HCT116 (cell line): Measurements from ENCODE around the gene MAP4K2. TPM values are rescaled to one million over a fixed set of nuclear protein-coding genes. Genes with fewer than 3 reads are reported as not detected.

Experiments used
- ATAC-seq: fragments of 200-7000 bp; cut with Tn5 transposase; 2 replicates; pipeline ENCODE4 v1.9.1; 2020; ENCODE audit warnings: mild to moderate bottlenecking, moderate library complexity
- BruUV-seq: library from RNA; stranded (reverse); fragments of 400-500 nt; replicated peaks from 2 replicates; lab custom pipeline; 2021; lab: Mats Ljungman, UMichigan
- CTCF ChIA-PET: fragments of 300-600 bp; sonication (Branson Sonifier 250); formaldehyde crosslinking; loops from one replicate; lab custom pipeline; 2021; ENCODE audit warnings: antibody characterized with exemption; lab: Charles Lee
- POLR2A ChIA-PET: fragments of 300-600, 350-600 bp; sonication (Branson Sonifier 250); formaldehyde crosslinking; loops from one replicate; lab custom pipeline; 2021; ENCODE audit warnings: antibody characterized with exemption; lab: Charles Lee
- RAD21 ChIA-PET, 2 experiments: fragments of 300-600 bp; sonication (Branson Sonifier 250); formaldehyde crosslinking; loops; one replicate each; lab custom pipeline; 2023; ENCODE audit warnings: low total read pairs in 2 of 2; ENCODE audit not compliant: uncharacterized antibody in 2 of 2, unreplicated experiment in 2 of 2, low non-redundant PET in 1 of 2; lab: Charles Lee
- DNase-seq: peaks from one replicate; pipeline ENCODE4 v3.0.0-alpha.2; 2010; ENCODE audit warnings: low read depth, low spot score
- H2AFZ ChIP-seq: fragments of 200-600 bp; shearing (Covaris generic), sonication (generic); 2 replicates; pipeline ENCODE4 v1.6.1; 2017; ENCODE audit warnings: low read depth, mixed run types, mixed read lengths, antibody characterized with exemption, low read length; ENCODE audit not compliant: poor library complexity, severe bottlenecking
- H3K27ac ChIP-seq: 2 replicates; pipeline ENCODE4 v1.5.1; 2012; ENCODE audit warnings: low read depth, low read length
- H3K27me3 ChIP-seq: fragments of 200-600 bp; sonication (generic); 2 replicates; pipeline ENCODE4 v1.6.1; 2016; ENCODE audit warnings: mixed run types, low read length, mixed read lengths; ENCODE audit not compliant: insufficient read depth
- H3K36me3 ChIP-seq, 2 experiments: fragments of 200-500 bp in 1 of 2; fragments of 200-600 bp in 1 of 2; sonication (Bioruptor generic) in 1 of 2; sonication (generic) in 1 of 2; 2 replicates each; pipeline versions ENCODE4 v1.5.1 to v1.6.1; 2014 to 2016; ENCODE audit warnings: low read length in 2 of 2, inconsistent platforms in 1 of 2, mixed read lengths in 1 of 2, mixed run types in 1 of 2; ENCODE audit not compliant: insufficient read depth in 2 of 2, control insufficient read depth in 1 of 2
- H3K4me1 ChIP-seq, 2 experiments: fragments of 200-600 bp in 1 of 2; sonication (generic) in 1 of 2; 2 replicates each; pipeline versions ENCODE4 v1.5.1 to v1.6.1; 2012 to 2017; ENCODE audit warnings: low read length in 2 of 2, inconsistent platforms in 1 of 2, mild to moderate bottlenecking in 1 of 2, mixed read lengths in 1 of 2, mixed run types in 1 of 2, moderate library complexity in 1 of 2; ENCODE audit not compliant: insufficient read depth in 2 of 2, control insufficient read depth in 1 of 2
- H3K4me2 ChIP-seq: fragments of 200-600 bp; sonication (generic); 2 replicates; pipeline ENCODE4 v1.6.1; 2017; ENCODE audit warnings: mixed run types, low read length, mixed read lengths
- H3K4me3 ChIP-seq, 2 experiments: fragments of 200-600 bp in 1 of 2; sonication (generic) in 1 of 2; replicated peaks in 1 of 2; 2 replicates each; pipeline ENCODE4 v1.5.1; 2011 to 2016; ENCODE audit warnings: low read length in 2 of 2, control low read depth in 1 of 2, low read depth in 1 of 2, mild to moderate bottlenecking in 1 of 2, mixed read lengths in 1 of 2, mixed run types in 1 of 2
- H3K79me2 ChIP-seq: fragments of 200-600 bp; sonication (generic); 2 replicates; pipeline ENCODE4 v1.6.1; 2017; ENCODE audit warnings: mild to moderate bottlenecking, mixed run types, low read length, moderate library complexity, mixed read lengths; ENCODE audit not compliant: insufficient read depth
- H3K9ac ChIP-seq: fragments of 200-600 bp; sonication (generic); 2 replicates; pipeline ENCODE4 v1.6.1; 2016; ENCODE audit warnings: low read length, mixed read lengths
- H3K9me2 ChIP-seq: fragments of 200-600 bp; sonication (generic), shearing (Covaris generic); 2 replicates; pipeline ENCODE4 v1.6.1; 2017; ENCODE audit warnings: mixed run types, mild to moderate bottlenecking, moderate library complexity; ENCODE audit not compliant: insufficient read depth
- H3K9me3 ChIP-seq, 2 experiments: fragments of 200-500 bp in 1 of 2; fragments of 200-600 bp in 1 of 2; sonication (Bioruptor generic) in 1 of 2; sonication (generic) in 1 of 2; 2 replicates each; pipeline ENCODE4 v1.6.1; 2014 to 2017; ENCODE audit warnings: low read length in 2 of 2, mixed read lengths in 2 of 2, inconsistent platforms in 1 of 2, low read depth in 1 of 2, mild to moderate bottlenecking in 1 of 2, mixed run types in 1 of 2, moderate library complexity in 1 of 2; ENCODE audit not compliant: control insufficient read depth in 1 of 2, insufficient read depth in 1 of 2
- H4K20me1 ChIP-seq: fragments of 200-600 bp; sonication (generic), shearing (Covaris generic); 2 replicates; pipeline ENCODE4 v1.6.1; 2017; ENCODE audit warnings: mixed run types, mild to moderate bottlenecking, moderate library complexity; ENCODE audit not compliant: insufficient read depth
- CBX3 ChIP-seq: IDR thresholded peaks from 2 replicates; pipeline ENCODE4 v1.6.1; 2012; ENCODE audit warnings: low read depth
- ELF1 ChIP-seq: IDR thresholded peaks from 2 replicates; pipeline ENCODE4 v1.6.1; 2012; ENCODE audit warnings: low read depth, borderline replicate concordance
- SRF ChIP-seq: IDR thresholded peaks from 2 replicates; pipeline ENCODE4 v1.6.1; 2012; ENCODE audit warnings: low read depth
- YY1 ChIP-seq: IDR thresholded peaks from 2 replicates; pipeline ENCODE4 v1.6.1; 2011; ENCODE audit warnings: low read length, low read depth, moderate library complexity, mild to moderate bottlenecking; ENCODE audit not compliant: insufficient replicate concordance; ENCODE audit errors: extremely low read depth
- ZNF274 ChIP-seq: fragments of 200-500 bp; sonication (Bioruptor generic); IDR thresholded peaks from 2 replicates; pipeline ENCODE4 v1.6.1; 2014; ENCODE audit warnings: mild to moderate bottlenecking, low read depth, low read length, inconsistent platforms
- intact Hi-C: fragments of 100-400 bp; cut with micrococcal nuclease; formaldehyde crosslinking; loops from 2 replicates; pipeline ENCODE4 v1.10.0; 2022
- total RNA-seq: library from RNA; stranded (reverse); gene quantifications from one replicate; pipeline ENCODE4 v1.2.1, GENCODE V29; 2021; ENCODE audit not compliant: unreplicated experiment
- TF ChIP-seq, protein P1 (sequence below): IDR thresholded peaks from 2 replicates; pipeline ENCODE4 v1.6.1; 2012
- TF ChIP-seq, protein P2 (sequence below), 3 experiments: fragments of 200-600 bp in 1 of 3; sonication (generic) in 1 of 3; IDR thresholded peaks in 2 of 3; conservative IDR thresholded peaks in 1 of 3; 2 replicates each; pipeline ENCODE4 v1.5.1; 2012 to 2017; ENCODE audit warnings: low read depth in 2 of 3, low read length in 2 of 3, antibody characterized with exemption in 1 of 3, borderline replicate concordance in 1 of 3, control low read depth in 1 of 3, mild to moderate bottlenecking in 1 of 3, mixed read lengths in 1 of 3, mixed run types in 1 of 3, moderate library complexity in 1 of 3; ENCODE audit not compliant: insufficient read depth in 1 of 3
- TF ChIP-seq, protein P3 (sequence below): IDR thresholded peaks from 2 replicates; pipeline ENCODE4 v1.6.1; 2012; ENCODE audit warnings: low read depth
- TF ChIP-seq, protein P4 (sequence below): IDR thresholded peaks from 2 replicates; pipeline ENCODE4 v1.6.1; 2011; ENCODE audit warnings: mild to moderate bottlenecking, low read length, moderate library complexity; ENCODE audit not compliant: insufficient replicate concordance; ENCODE audit errors: extremely low read depth

Gene MAP4K2
- total RNA-seq, 1 experiment from 2014 or later = 44.2 TPM

DNA sequence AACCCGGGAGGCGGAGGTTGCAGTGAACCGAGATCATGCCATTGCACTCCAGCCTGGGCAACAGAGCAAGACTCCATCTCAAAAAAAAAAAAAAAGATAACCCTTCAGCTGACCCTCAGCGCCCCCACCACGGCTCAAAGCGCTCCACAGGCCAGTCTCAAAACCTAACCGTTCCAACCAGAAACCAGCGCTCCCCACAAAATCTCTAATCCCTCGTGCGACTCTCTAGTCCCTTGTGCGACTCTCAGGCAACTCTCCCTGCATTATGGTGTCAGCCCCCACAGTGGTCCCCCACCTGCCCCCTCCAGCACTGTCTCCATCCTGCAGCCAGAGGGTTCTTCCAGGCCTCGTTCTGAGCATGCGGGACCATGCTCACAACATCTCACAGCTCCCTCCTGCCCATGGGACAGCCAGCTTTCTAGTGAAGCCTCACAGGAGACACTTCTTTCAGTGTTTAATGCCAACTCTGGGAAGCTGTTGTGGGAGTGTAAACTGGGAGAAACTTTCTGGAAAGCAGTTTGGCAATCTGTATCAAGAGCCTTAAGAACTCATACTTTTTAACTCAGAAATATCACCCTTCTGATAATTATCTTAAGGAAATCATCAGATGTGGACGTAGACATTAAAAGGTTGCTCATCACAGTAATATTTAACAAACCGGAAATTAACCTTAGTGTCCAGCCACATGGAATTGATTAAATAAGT is 54.9 kb downstream of the MAP4K2 start:
- TF ChIP-seq, protein P1, sequence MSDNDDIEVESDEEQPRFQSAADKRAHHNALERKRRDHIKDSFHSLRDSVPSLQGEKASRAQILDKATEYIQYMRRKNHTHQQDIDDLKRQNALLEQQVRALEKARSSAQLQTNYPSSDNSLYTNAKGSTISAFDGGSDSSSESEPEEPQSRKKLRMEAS = no peak
- TF ChIP-seq SRF (no peak), ZNF274 (no peak), ELF1 (no peak), YY1 (no peak), CBX3 (no peak)
- TF ChIP-seq, protein P2, sequence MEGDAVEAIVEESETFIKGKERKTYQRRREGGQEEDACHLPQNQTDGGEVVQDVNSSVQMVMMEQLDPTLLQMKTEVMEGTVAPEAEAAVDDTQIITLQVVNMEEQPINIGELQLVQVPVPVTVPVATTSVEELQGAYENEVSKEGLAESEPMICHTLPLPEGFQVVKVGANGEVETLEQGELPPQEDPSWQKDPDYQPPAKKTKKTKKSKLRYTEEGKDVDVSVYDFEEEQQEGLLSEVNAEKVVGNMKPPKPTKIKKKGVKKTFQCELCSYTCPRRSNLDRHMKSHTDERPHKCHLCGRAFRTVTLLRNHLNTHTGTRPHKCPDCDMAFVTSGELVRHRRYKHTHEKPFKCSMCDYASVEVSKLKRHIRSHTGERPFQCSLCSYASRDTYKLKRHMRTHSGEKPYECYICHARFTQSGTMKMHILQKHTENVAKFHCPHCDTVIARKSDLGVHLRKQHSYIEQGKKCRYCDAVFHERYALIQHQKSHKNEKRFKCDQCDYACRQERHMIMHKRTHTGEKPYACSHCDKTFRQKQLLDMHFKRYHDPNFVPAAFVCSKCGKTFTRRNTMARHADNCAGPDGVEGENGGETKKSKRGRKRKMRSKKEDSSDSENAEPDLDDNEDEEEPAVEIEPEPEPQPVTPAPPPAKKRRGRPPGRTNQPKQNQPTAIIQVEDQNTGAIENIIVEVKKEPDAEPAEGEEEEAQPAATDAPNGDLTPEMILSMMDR (IDR thresholded peaks at IDR 0.05 in 2 of 3, conservative IDR thresholded peaks at IDR 0.05 in 1 of 3; ENCODE audit: borderline replicate concordance in 1 of 3, insufficient read depth in 1 of 3, low read depth in 2 of 3, low read length in 2 of 3) = no peak
- TF ChIP-seq, protein P3, sequence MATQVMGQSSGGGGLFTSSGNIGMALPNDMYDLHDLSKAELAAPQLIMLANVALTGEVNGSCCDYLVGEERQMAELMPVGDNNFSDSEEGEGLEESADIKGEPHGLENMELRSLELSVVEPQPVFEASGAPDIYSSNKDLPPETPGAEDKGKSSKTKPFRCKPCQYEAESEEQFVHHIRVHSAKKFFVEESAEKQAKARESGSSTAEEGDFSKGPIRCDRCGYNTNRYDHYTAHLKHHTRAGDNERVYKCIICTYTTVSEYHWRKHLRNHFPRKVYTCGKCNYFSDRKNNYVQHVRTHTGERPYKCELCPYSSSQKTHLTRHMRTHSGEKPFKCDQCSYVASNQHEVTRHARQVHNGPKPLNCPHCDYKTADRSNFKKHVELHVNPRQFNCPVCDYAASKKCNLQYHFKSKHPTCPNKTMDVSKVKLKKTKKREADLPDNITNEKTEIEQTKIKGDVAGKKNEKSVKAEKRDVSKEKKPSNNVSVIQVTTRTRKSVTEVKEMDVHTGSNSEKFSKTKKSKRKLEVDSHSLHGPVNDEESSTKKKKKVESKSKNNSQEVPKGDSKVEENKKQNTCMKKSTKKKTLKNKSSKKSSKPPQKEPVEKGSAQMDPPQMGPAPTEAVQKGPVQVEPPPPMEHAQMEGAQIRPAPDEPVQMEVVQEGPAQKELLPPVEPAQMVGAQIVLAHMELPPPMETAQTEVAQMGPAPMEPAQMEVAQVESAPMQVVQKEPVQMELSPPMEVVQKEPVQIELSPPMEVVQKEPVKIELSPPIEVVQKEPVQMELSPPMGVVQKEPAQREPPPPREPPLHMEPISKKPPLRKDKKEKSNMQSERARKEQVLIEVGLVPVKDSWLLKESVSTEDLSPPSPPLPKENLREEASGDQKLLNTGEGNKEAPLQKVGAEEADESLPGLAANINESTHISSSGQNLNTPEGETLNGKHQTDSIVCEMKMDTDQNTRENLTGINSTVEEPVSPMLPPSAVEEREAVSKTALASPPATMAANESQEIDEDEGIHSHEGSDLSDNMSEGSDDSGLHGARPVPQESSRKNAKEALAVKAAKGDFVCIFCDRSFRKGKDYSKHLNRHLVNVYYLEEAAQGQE = no peak
- TF ChIP-seq, protein P4, sequence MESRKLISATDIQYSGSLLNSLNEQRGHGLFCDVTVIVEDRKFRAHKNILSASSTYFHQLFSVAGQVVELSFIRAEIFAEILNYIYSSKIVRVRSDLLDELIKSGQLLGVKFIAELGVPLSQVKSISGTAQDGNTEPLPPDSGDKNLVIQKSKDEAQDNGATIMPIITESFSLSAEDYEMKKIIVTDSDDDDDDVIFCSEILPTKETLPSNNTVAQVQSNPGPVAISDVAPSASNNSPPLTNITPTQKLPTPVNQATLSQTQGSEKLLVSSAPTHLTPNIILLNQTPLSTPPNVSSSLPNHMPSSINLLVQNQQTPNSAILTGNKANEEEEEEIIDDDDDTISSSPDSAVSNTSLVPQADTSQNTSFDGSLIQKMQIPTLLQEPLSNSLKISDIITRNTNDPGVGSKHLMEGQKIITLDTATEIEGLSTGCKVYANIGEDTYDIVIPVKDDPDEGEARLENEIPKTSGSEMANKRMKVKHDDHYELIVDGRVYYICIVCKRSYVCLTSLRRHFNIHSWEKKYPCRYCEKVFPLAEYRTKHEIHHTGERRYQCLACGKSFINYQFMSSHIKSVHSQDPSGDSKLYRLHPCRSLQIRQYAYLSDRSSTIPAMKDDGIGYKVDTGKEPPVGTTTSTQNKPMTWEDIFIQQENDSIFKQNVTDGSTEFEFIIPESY = no peak
- ATAC-seq (no peak), DNase-seq (no peak)
- Histone ChIP-seq H3K4me3 (no peak overlapping the region), H3K9me2 (no peaks in the 10 kb centered on the region), H3K27me3 (no peaks in the 10 kb centered on the region), H4K20me1 (no peaks in the 10 kb centered on the region), H3K79me2 (no peaks in the 10 kb centered on the region), H3K4me1 (peaks cover 6 to 12% of the 10 kb centered on the region in 2 experiments; a peak in 3 of 4 replicates), H3K9ac (no peak overlapping the region), H3K36me3 (no peaks in the 10 kb centered on the region), H3K4me2 (no peak overlapping the region), H3K27ac (no peak overlapping the region), H3K9me3 (no peaks in the 10 kb centered on the region), H2AFZ (no peak overlapping the region)
- ChIA-PET CTCF (no interaction called here), RAD21 (no interaction called here), POLR2A (interaction anchor here (1.0 kb wide), 1 partner anchor 31 kb away, joined by 3 read pairs; the partner anchor contains the start of gene SF1)
- intact Hi-C loops = no loop called here
- no TSS peak for BruUV-seq
